Osteoblast (primary cell): Measurements from ENCODE around the gene OSBPL6. TPM values are rescaled to one million over a fixed set of nuclear protein-coding genes. Genes with fewer than 3 reads are reported as not detected.
"Not testable (repeated sequence)": the region's sequence is repeated elsewhere in the genome, so short reads cannot be mapped to it uniquely, and the experiment has no call there.

Experiments used
- DNase-seq: peaks from one replicate; pipeline ENCODE4 v3.0.0; 2011; ENCODE audit warnings: low spot score, mixed read lengths; ENCODE audit not compliant: insufficient read length; ENCODE audit errors: missing footprints
- H2AFZ ChIP-seq: 2 replicates; pipeline ENCODE4 v1.6.0; 2011; ENCODE audit warnings: mild to moderate bottlenecking, low read length
- H3K27ac ChIP-seq: 2 replicates; pipeline ENCODE4 v1.5.1; 2011; ENCODE audit warnings: mild to moderate bottlenecking, low read depth, low read length, moderate library complexity
- H3K27me3 ChIP-seq: 2 replicates; pipeline ENCODE4 v1.6.0; 2012; ENCODE audit warnings: mild to moderate bottlenecking, control low read depth, inconsistent platforms, low read length, moderate library complexity; ENCODE audit not compliant: insufficient read depth
- H3K36me3 ChIP-seq: 2 replicates; pipeline ENCODE4 v1.5.1; 2011; ENCODE audit warnings: mild to moderate bottlenecking, low read length, control low read depth, moderate library complexity; ENCODE audit not compliant: insufficient read depth
- H3K4me1 ChIP-seq: 2 replicates; pipeline ENCODE4 v1.5.1; 2011; ENCODE audit warnings: mild to moderate bottlenecking, low read length, control low read depth, moderate library complexity; ENCODE audit not compliant: insufficient read depth
- H3K4me2 ChIP-seq: 2 replicates; pipeline ENCODE4 v1.6.0; 2011; ENCODE audit warnings: mild to moderate bottlenecking, low read length; ENCODE audit not compliant: insufficient read depth
- H3K4me3 ChIP-seq: fragments of 200-600 bp; sonication (generic); 3 replicates; pipeline ENCODE4 v1.5.1; 2012; ENCODE audit warnings: mild to moderate bottlenecking, low read length, inconsistent platforms; ENCODE audit not compliant: insufficient read depth
- H3K79me2 ChIP-seq: 2 replicates; pipeline ENCODE4 v1.6.0; 2012; ENCODE audit warnings: mild to moderate bottlenecking, low read length, control low read depth, inconsistent platforms; ENCODE audit not compliant: insufficient read depth
- H3K9me3 ChIP-seq: 2 replicates; pipeline ENCODE4 v1.5.1; 2011; ENCODE audit warnings: low read depth, low read length, control low read depth
- H4K20me1 ChIP-seq: 2 replicates; pipeline ENCODE4 v1.6.0; 2012; ENCODE audit warnings: mild to moderate bottlenecking, low read length, control low read depth; ENCODE audit not compliant: insufficient read depth
- total RNA-seq: library from RNA; depleted of rRNA; stranded (reverse); fragments of >200 nt; gene quantifications from 2 replicates; pipeline ENCODE4 v1.2.3, GENCODE V29; 2012
- TF ChIP-seq, protein P1 (sequence below): IDR thresholded peaks from 2 replicates; pipeline ENCODE4 v1.5.1; 2011; ENCODE audit warnings: mild to moderate bottlenecking, low read depth, low read length, moderate library complexity; ENCODE audit errors: extremely low read depth

OSBPL6 gene
- total RNA-seq, 1 donor: 5.4 TPM

DNA sequence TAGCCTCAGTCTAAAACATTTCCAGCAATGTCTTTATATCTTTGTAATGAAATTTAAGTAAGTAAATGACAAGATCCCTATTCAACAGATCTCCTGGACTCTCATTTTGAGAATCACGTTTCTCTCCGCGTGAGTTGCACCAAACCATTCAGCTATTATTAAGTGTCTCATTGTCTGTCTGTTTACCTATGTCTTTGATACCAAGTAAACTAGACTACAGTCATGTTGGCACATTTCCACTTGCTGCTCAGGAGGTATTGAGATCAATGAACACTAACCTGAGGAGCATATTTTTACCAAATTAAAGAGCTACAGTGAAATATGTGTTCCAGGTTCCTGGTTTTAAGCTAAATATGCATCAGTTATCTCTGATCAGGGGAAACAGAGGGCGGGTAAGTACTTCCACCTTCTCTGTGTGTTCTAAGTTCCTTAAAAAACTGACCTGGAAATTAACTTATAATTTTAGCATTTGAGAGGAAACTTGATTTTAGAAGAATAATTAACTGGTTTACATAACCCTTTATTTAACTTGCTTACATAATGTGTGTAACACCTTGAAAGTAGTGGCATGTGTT lies 125.8 kb downstream of the OSBPL6 start:
- H3K4me1 ChIP-seq: no peaks in the 10 kb centered on the region
- no peak overlapping the region for H3K4me3 ChIP-seq
- no peak overlapping the region for H3K27ac ChIP-seq
- no peaks in the 10 kb centered on the region for H3K79me2 ChIP-seq
- TF ChIP-seq, protein P1, sequence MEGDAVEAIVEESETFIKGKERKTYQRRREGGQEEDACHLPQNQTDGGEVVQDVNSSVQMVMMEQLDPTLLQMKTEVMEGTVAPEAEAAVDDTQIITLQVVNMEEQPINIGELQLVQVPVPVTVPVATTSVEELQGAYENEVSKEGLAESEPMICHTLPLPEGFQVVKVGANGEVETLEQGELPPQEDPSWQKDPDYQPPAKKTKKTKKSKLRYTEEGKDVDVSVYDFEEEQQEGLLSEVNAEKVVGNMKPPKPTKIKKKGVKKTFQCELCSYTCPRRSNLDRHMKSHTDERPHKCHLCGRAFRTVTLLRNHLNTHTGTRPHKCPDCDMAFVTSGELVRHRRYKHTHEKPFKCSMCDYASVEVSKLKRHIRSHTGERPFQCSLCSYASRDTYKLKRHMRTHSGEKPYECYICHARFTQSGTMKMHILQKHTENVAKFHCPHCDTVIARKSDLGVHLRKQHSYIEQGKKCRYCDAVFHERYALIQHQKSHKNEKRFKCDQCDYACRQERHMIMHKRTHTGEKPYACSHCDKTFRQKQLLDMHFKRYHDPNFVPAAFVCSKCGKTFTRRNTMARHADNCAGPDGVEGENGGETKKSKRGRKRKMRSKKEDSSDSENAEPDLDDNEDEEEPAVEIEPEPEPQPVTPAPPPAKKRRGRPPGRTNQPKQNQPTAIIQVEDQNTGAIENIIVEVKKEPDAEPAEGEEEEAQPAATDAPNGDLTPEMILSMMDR: no peak
- H4K20me1 ChIP-seq: no peaks in the 10 kb centered on the region
- no peak overlapping the region for H3K4me2 ChIP-seq
- no peaks in the 10 kb centered on the region for H3K36me3 ChIP-seq
- no peaks in the 10 kb centered on the region for H3K27me3 ChIP-seq
- DNase-seq: no peak
- no peaks in the 10 kb centered on the region for H3K9me3 ChIP-seq
- no peak overlapping the region for H2AFZ ChIP-seq

DNA sequence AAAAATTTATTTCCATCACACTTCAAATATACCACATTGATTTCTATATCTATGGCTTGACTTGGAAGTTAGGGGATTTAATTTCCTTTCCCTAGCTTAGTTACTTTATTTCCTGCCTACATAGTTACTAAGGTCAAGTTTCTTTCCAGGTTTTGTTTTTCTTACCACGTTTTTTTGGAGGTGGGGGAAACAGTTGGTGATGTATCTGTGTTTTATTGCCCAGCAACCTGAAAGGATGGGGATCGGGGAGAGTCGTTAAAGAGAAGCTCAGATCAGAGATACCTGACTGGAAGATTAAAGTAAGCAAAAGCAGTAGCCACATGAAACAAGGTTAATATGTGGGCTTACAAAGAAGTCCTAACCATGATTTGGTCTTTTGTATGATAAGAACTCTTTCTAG lies 127.8 kb downstream of the OSBPL6 start:
- H3K9me3 ChIP-seq: no peaks in the 10 kb centered on the region

DNA sequence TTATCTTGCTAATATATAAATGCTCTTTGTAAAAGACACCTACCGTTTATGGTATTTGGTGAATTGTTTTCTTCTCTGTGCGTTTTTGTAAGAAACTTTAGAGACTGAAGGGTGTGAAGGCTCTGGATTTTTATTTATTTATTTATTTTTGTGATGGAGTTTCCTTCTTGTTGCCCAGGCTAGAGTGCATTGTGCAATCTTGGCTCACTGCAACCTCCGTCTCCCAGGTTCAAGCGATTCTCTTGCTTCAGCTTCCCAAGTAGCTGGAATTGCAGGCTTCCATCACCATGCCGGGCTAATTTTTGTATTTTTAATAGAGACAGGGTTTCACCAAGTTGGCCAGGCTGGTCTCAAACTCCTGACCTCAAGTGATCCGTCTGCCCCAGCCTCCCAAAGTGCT lies 129.0 kb downstream of the OSBPL6 start:
- H4K20me1 ChIP-seq, DNase-seq: not testable (repeated sequence)

More for the DNA sequence above, 127.8 kb downstream of the OSBPL6 start:
- TF ChIP-seq, protein P1: no peak
- Histone ChIP-seq H2AFZ (no peak overlapping the region), H3K4me1 (no peaks in the 10 kb centered on the region), H3K4me2 (no peak overlapping the region), H3K27ac (no peak overlapping the region), H3K36me3 (no peaks in the 10 kb centered on the region), H3K79me2 (no peaks in the 10 kb centered on the region), H3K27me3 (no peaks in the 10 kb centered on the region), H4K20me1 (no peaks in the 10 kb centered on the region), H3K4me3 (no peak overlapping the region)
- no peak for DNase-seq

DNA sequence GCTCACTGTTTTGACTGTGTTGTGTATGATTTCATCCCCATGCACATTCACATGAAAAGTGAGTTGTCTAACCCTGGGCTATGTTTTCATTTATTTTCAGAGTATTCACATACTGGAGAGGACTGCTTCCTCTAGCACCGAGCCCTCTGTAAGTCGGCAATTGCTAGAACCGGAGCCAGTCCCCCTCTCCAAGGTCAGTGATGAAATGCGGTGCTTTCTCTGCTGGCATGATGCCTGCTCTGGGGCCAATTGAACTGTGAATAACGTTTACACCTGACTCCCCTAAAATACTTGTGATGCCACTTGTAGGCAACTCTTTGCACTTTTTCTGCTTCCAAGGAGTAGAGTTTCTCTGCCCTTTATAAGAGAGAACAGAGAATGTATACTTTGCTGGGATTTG lies 129.8 kb downstream of the OSBPL6 start:
- DNase-seq: no peak
- no peaks in the 10 kb centered on the region for H3K36me3 ChIP-seq

More for the DNA sequence above, 129.0 kb downstream of the OSBPL6 start:
- H3K9me3 ChIP-seq, H3K4me2 ChIP-seq, H3K4me1 ChIP-seq, H3K79me2 ChIP-seq, H3K36me3 ChIP-seq, H3K27ac ChIP-seq, H2AFZ ChIP-seq, H3K27me3 ChIP-seq, H3K4me3 ChIP-seq: not testable (repeated sequence)

More for the DNA sequence above, 129.8 kb downstream of the OSBPL6 start:
- no peak overlapping the region for H3K4me2 ChIP-seq
- no peak overlapping the region for H2AFZ ChIP-seq
- TF ChIP-seq, protein P1: no peak
- no peaks in the 10 kb centered on the region for H3K27me3 ChIP-seq
- peaks cover 9% of the 10 kb centered on the region for H3K4me1 ChIP-seq
- no peak overlapping the region for H3K4me3 ChIP-seq
- no peaks in the 10 kb centered on the region for H3K9me3 ChIP-seq
- H3K79me2 ChIP-seq: no peaks in the 10 kb centered on the region
- no peaks in the 10 kb centered on the region for H4K20me1 ChIP-seq
- no peak overlapping the region for H3K27ac ChIP-seq
